ENCODE measurements around the gene FNBP1. TPM values are rescaled to one million over a fixed set of nuclear protein-coding genes. Genes with fewer than 3 reads are reported as not detected.

Gene FNBP1
- total RNA-seq, 1 experiment from 2014 or later: 80.7 TPM

- H3K9me3 ChIP-seq (ENCODE audit: insufficient read depth, low read depth): no peaks in the 10 kb centered on the region
- no peaks in the 10 kb centered on the region for H3K9me2 ChIP-seq (ENCODE audit: insufficient read depth)
- no peak overlapping the region for H2AFZ ChIP-seq
- CTCF ChIA-PET: no interaction called here
- H3K27me3 ChIP-seq (ENCODE audit: insufficient read depth, low read depth): no peaks in the 10 kb centered on the region
- DNase-seq: no peak
- no TSS peak for BruUV-seq (replicated peaks)
- peaks cover 29% of the 10 kb centered on the region for H3K4me1 ChIP-seq (replicated peaks; ENCODE audit: insufficient read depth)
- POLR2A ChIA-PET (ENCODE audit: unreplicated experiment): interaction anchor here (0.7 kb wide), 1 partner anchor 354 kb away, joined by 7 read pairs; no protein-coding TSS in a partner anchor
- TF ChIP-seq, protein P1, sequence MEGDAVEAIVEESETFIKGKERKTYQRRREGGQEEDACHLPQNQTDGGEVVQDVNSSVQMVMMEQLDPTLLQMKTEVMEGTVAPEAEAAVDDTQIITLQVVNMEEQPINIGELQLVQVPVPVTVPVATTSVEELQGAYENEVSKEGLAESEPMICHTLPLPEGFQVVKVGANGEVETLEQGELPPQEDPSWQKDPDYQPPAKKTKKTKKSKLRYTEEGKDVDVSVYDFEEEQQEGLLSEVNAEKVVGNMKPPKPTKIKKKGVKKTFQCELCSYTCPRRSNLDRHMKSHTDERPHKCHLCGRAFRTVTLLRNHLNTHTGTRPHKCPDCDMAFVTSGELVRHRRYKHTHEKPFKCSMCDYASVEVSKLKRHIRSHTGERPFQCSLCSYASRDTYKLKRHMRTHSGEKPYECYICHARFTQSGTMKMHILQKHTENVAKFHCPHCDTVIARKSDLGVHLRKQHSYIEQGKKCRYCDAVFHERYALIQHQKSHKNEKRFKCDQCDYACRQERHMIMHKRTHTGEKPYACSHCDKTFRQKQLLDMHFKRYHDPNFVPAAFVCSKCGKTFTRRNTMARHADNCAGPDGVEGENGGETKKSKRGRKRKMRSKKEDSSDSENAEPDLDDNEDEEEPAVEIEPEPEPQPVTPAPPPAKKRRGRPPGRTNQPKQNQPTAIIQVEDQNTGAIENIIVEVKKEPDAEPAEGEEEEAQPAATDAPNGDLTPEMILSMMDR (conservative IDR thresholded peaks at IDR 0.05): no peak
- no peak for TF ChIP-seq EZH2 (IDR thresholded peaks at IDR 0.05; ENCODE audit: low read depth)
- H3F3A ChIP-seq (ENCODE audit: insufficient read depth, low read depth): peaks cover 23% of the 10 kb centered on the region
- H3K79me2 ChIP-seq (ENCODE audit: low read depth): no peaks in the 10 kb centered on the region
- H3K4me2 ChIP-seq: peak overlapping the region; percentile 47
- H3K36me3 ChIP-seq (ENCODE audit: low read depth): 0 out of 2 replicates have a peak, but pooled peaks cover 5% of the 10 kb centered on the region
- H3K4me3 ChIP-seq: no peak overlapping the region
- intact Hi-C loops (cut with micrococcal nuclease; ENCODE audit: unreplicated experiment): loop anchor here (5.0 kb wide), 1 partner anchor 142 kb away; the partner anchor contains the start of gene GPR107
- H4K20me1 ChIP-seq (ENCODE audit: insufficient read depth): no peaks in the 10 kb centered on the region
- peak overlapping the region; percentile 93 for H3K27ac ChIP-seq
These were observed 133.1 kb downstream of the FNBP1 start for GRCh38 chr9:129909851-129910250.

GRCh38 chr9:129908906-129909305, 134.1 kb downstream of the FNBP1 start:
- CTCF ChIA-PET: no interaction called here

GRCh38 chr9:129907201-129907600, 135.8 kb downstream of the FNBP1 start:
- H3K79me2 ChIP-seq (ENCODE audit: low read depth): no peaks in the 10 kb centered on the region
- H3K27me3 ChIP-seq (ENCODE audit: insufficient read depth, low read depth): no peaks in the 10 kb centered on the region
- peaks cover 23% of the 10 kb centered on the region for H3F3A ChIP-seq (ENCODE audit: insufficient read depth, low read depth)
- H3K4me3 ChIP-seq: no peak overlapping the region
- no peak overlapping the region for H2AFZ ChIP-seq
- TF ChIP-seq, protein P1 (conservative IDR thresholded peaks at IDR 0.05): no peak
- no peak for TF ChIP-seq EZH2 (IDR thresholded peaks at IDR 0.05; ENCODE audit: low read depth)
- H3K27ac ChIP-seq: no peak overlapping the region
- BruUV-seq (replicated peaks): no TSS peak
- H3K4me2 ChIP-seq: no peak overlapping the region
- peaks cover 29% of the 10 kb centered on the region for H3K4me1 ChIP-seq (replicated peaks; ENCODE audit: insufficient read depth)
- no peaks in the 10 kb centered on the region for H3K9me3 ChIP-seq (ENCODE audit: insufficient read depth, low read depth)
- intact Hi-C loops (cut with micrococcal nuclease; ENCODE audit: unreplicated experiment): no loop called here
- ChIA-PET CTCF (no interaction called here), POLR2A (ENCODE audit: unreplicated experiment) (no interaction called here)
- DNase-seq: no peak
- H3K36me3 ChIP-seq (ENCODE audit: low read depth): 0 out of 2 replicates have a peak, but pooled peaks cover 5% of the 10 kb centered on the region
- no peaks in the 10 kb centered on the region for H3K9me2 ChIP-seq (ENCODE audit: insufficient read depth)
- H4K20me1 ChIP-seq (ENCODE audit: insufficient read depth): no peaks in the 10 kb centered on the region

More at GRCh38 chr9:129908906-129909305, 134.1 kb downstream of the FNBP1 start:
- TF ChIP-seq EZH2 (IDR thresholded peaks at IDR 0.05; ENCODE audit: low read depth): no peak
- TF ChIP-seq, protein P1 (conservative IDR thresholded peaks at IDR 0.05): no peak
- Histone ChIP-seq H3K36me3 (ENCODE audit: low read depth) (0 out of 2 replicates have a peak, but pooled peaks cover 5% of the 10 kb centered on the region), H3K27ac (no peak overlapping the region), H3K4me1 (replicated peaks; ENCODE audit: insufficient read depth) (peaks cover 29% of the 10 kb centered on the region), H3K9me3 (ENCODE audit: insufficient read depth, low read depth) (no peaks in the 10 kb centered on the region), H4K20me1 (ENCODE audit: insufficient read depth) (no peaks in the 10 kb centered on the region), H3K79me2 (ENCODE audit: low read depth) (no peaks in the 10 kb centered on the region), H3K4me3 (no peak overlapping the region), H3K27me3 (ENCODE audit: insufficient read depth, low read depth) (no peaks in the 10 kb centered on the region), H3K9me2 (ENCODE audit: insufficient read depth) (no peaks in the 10 kb centered on the region), H3K4me2 (no peak overlapping the region), H3F3A (ENCODE audit: insufficient read depth, low read depth) (peaks cover 23% of the 10 kb centered on the region), H2AFZ (no peak overlapping the region)
- no peak for DNase-seq
- no TSS peak for BruUV-seq (replicated peaks)
- POLR2A ChIA-PET (ENCODE audit: unreplicated experiment): no interaction called here
- intact Hi-C loops (cut with micrococcal nuclease; ENCODE audit: unreplicated experiment): no loop called here

Data from PC-9 (cell line).